Measurements from ENCODE around the gene EPB41L4A. TPM values are rescaled to one million over a fixed set of nuclear protein-coding genes. Genes with fewer than 3 reads are reported as not detected.

The EPB41L4A gene
- total RNA-seq, 1 donor from 2014 or later: 11.1 TPM

GRCh38 chr5:112308608-112309007 is 110.5 kb downstream of the EPB41L4A start:
- Histone ChIP-seq H3K27ac (ENCODE audit: low read depth, low read length) (no peak overlapping the region), H3K27me3 (ENCODE audit: insufficient read depth, low read length) (no peaks in the 10 kb centered on the region), H2AFZ (ENCODE audit: low read depth, low read length) (no peak overlapping the region), H4K20me1 (ENCODE audit: insufficient read depth, low read length) (no peaks in the 10 kb centered on the region), H3K4me3 (ENCODE audit: insufficient read depth, low read depth, low read length) (no peak overlapping the region), H3K79me2 (ENCODE audit: insufficient read depth, low read length) (no peaks in the 10 kb centered on the region), H3K9me3 (ENCODE audit: insufficient read depth, low read depth, low read length) (no peaks in the 10 kb centered on the region), H3K36me3 (ENCODE audit: insufficient read depth, low read length) (no peaks in the 10 kb centered on the region), H3K4me2 (ENCODE audit: low read length) (no peak overlapping the region), H3K9ac (ENCODE audit: low read length) (no peak overlapping the region), H3K4me1 (ENCODE audit: insufficient read depth, low read length) (no peaks in the 10 kb centered on the region)
- FAIRE-seq: no peak
- TF ChIP-seq, protein P1, sequence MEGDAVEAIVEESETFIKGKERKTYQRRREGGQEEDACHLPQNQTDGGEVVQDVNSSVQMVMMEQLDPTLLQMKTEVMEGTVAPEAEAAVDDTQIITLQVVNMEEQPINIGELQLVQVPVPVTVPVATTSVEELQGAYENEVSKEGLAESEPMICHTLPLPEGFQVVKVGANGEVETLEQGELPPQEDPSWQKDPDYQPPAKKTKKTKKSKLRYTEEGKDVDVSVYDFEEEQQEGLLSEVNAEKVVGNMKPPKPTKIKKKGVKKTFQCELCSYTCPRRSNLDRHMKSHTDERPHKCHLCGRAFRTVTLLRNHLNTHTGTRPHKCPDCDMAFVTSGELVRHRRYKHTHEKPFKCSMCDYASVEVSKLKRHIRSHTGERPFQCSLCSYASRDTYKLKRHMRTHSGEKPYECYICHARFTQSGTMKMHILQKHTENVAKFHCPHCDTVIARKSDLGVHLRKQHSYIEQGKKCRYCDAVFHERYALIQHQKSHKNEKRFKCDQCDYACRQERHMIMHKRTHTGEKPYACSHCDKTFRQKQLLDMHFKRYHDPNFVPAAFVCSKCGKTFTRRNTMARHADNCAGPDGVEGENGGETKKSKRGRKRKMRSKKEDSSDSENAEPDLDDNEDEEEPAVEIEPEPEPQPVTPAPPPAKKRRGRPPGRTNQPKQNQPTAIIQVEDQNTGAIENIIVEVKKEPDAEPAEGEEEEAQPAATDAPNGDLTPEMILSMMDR (IDR thresholded peaks at IDR 0.05; ENCODE audit: insufficient read depth, low read depth, low read length): no peak
- TF ChIP-seq EZH2 (IDR thresholded peaks at IDR 0.05; ENCODE audit: insufficient read depth, low read length): no peak
- Mint-ChIP-seq H3K4me3 (ENCODE audit: unreplicated experiment) (no peak overlapping the region), H3K27ac (ENCODE audit: unreplicated experiment) (no peak overlapping the region), H3K36me3 (ENCODE audit: low read depth, unreplicated experiment) (no peaks in the 10 kb centered on the region), H3K4me1 (ENCODE audit: low read depth, unreplicated experiment) (peaks cover 7% of the 10 kb centered on the region), H3K9me3 (ENCODE audit: unreplicated experiment) (no peaks in the 10 kb centered on the region), H3K27me3 (ENCODE audit: low read depth, unreplicated experiment) (no peaks in the 10 kb centered on the region)
- no peak for DNase-seq (ENCODE audit: low read depth)

DNA sequence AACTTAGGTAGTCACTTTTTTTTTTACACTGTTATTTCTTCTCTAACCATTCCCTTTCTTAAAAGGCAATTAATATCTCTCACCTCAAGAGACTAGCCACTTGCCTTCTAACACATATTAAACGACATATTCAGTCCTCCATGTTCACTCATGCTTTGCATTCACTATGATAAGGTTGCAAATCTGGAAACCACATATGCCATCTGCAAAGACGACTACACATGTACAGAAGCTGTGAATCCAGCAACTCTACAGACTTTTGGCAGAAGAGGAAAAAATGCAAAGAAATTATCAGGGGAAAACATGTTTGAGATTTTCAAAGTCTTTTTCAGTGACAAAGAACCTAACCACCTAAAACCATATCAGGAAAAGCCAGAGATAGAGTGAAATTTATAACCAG is 112.1 kb downstream of the EPB41L4A start:
- no peak for FAIRE-seq
- H3K9ac ChIP-seq (ENCODE audit: low read length): no peak overlapping the region
- no peaks in the 10 kb centered on the region for H3K27me3 ChIP-seq (ENCODE audit: insufficient read depth, low read length)
- H4K20me1 ChIP-seq (ENCODE audit: insufficient read depth, low read length): no peaks in the 10 kb centered on the region
- H3K4me1 ChIP-seq (ENCODE audit: insufficient read depth, low read length): no peaks in the 10 kb centered on the region
- Mint-ChIP-seq H3K27ac (ENCODE audit: unreplicated experiment) (no peak overlapping the region), H3K9me3 (ENCODE audit: unreplicated experiment) (no peaks in the 10 kb centered on the region), H3K27me3 (ENCODE audit: low read depth, unreplicated experiment) (no peaks in the 10 kb centered on the region), H3K36me3 (ENCODE audit: low read depth, unreplicated experiment) (no peaks in the 10 kb centered on the region), H3K4me3 (ENCODE audit: unreplicated experiment) (no peak overlapping the region), H3K4me1 (ENCODE audit: low read depth, unreplicated experiment) (peaks cover 9% of the 10 kb centered on the region)
- no peaks in the 10 kb centered on the region for H3K9me3 ChIP-seq (ENCODE audit: insufficient read depth, low read depth, low read length)
- TF ChIP-seq, protein P1 (IDR thresholded peaks at IDR 0.05; ENCODE audit: insufficient read depth, low read depth, low read length): no peak
- no peak for TF ChIP-seq EZH2 (IDR thresholded peaks at IDR 0.05; ENCODE audit: insufficient read depth, low read length)
- no peak overlapping the region for H3K27ac ChIP-seq (ENCODE audit: low read depth, low read length)
- H3K4me2 ChIP-seq (ENCODE audit: low read length): no peak overlapping the region
- H3K4me3 ChIP-seq (ENCODE audit: insufficient read depth, low read depth, low read length): no peak overlapping the region
- no peaks in the 10 kb centered on the region for H3K79me2 ChIP-seq (ENCODE audit: insufficient read depth, low read length)
- no peak for DNase-seq (ENCODE audit: low read depth)
- H3K36me3 ChIP-seq (ENCODE audit: insufficient read depth, low read length): no peaks in the 10 kb centered on the region
- no peak overlapping the region for H2AFZ ChIP-seq (ENCODE audit: low read depth, low read length)

GRCh38 chr5:112304743-112305142 is 114.3 kb downstream of the EPB41L4A start:
- no peak overlapping the region for H2AFZ ChIP-seq (ENCODE audit: low read depth, low read length)
- Mint-ChIP-seq H3K27me3 (ENCODE audit: low read depth, unreplicated experiment) (no peaks in the 10 kb centered on the region), H3K36me3 (ENCODE audit: low read depth, unreplicated experiment) (peaks cover 2% of the 10 kb centered on the region), H3K4me3 (ENCODE audit: unreplicated experiment) (no peak overlapping the region), H3K9me3 (ENCODE audit: unreplicated experiment) (no peaks in the 10 kb centered on the region), H3K27ac (ENCODE audit: unreplicated experiment) (no peak overlapping the region), H3K4me1 (ENCODE audit: low read depth, unreplicated experiment) (peaks cover 2% of the 10 kb centered on the region)
- H3K79me2 ChIP-seq (ENCODE audit: insufficient read depth, low read length): no peaks in the 10 kb centered on the region
- H3K27ac ChIP-seq (ENCODE audit: low read depth, low read length): no peak overlapping the region
- no peaks in the 10 kb centered on the region for H3K4me1 ChIP-seq (ENCODE audit: insufficient read depth, low read length)
- no peak for FAIRE-seq
- no peak for TF ChIP-seq EZH2 (IDR thresholded peaks at IDR 0.05; ENCODE audit: insufficient read depth, low read length)
- TF ChIP-seq, protein P1 (IDR thresholded peaks at IDR 0.05; ENCODE audit: insufficient read depth, low read depth, low read length): no peak
- H3K4me3 ChIP-seq (ENCODE audit: insufficient read depth, low read depth, low read length): no peak overlapping the region
- no peak overlapping the region for H3K4me2 ChIP-seq (ENCODE audit: low read length)
- no peak for DNase-seq (ENCODE audit: low read depth)
- no peak overlapping the region for H3K9ac ChIP-seq (ENCODE audit: low read length)
- no peaks in the 10 kb centered on the region for H4K20me1 ChIP-seq (ENCODE audit: insufficient read depth, low read length)
- H3K27me3 ChIP-seq (ENCODE audit: insufficient read depth, low read length): no peaks in the 10 kb centered on the region
- H3K36me3 ChIP-seq (ENCODE audit: insufficient read depth, low read length): no peaks in the 10 kb centered on the region
- no peaks in the 10 kb centered on the region for H3K9me3 ChIP-seq (ENCODE audit: insufficient read depth, low read depth, low read length)
